Activated CD4-positive, CD25-positive, alpha-beta regulatory T cell treated with anti-CD3 and anti-CD28 coated beads, Interleukin-2, amount 50 U/mL, for 72 hours (primary cell): ENCODE measurements around the gene APBB2.
"Not testable (repeated sequence)": the region's sequence is repeated elsewhere in the genome, so short reads cannot be mapped to it uniquely, and the experiment has no call there.

Experiments used
- DNase-seq: peaks from one replicate; pipeline ENCODE4 v3.0.0; 2021

Gene APBB2

DNA sequence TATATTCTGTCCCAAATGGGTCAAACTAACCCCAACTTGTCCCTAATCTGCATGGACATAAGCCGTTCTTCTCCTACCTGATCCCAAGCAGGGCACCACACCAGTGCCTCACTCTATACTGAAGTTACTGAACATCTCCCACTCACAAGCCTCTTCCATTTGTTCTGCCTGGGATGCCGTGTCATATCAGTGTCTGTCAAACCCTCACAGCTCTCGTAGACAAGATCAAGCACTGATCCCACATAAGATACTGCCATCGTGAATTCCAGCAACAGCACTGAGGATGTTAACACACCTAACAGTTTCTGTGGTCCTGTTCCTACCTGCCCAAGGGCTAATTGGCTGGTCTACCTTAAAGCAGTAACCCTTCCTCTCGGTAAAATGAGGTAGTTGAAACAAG lies 162.1 kb downstream of the APBB2 start:
- no peak for DNase-seq

GRCh38 chr4:41050880-41051775 lies 163.2 kb downstream of the APBB2 start:
- no peak for DNase-seq

DNA sequence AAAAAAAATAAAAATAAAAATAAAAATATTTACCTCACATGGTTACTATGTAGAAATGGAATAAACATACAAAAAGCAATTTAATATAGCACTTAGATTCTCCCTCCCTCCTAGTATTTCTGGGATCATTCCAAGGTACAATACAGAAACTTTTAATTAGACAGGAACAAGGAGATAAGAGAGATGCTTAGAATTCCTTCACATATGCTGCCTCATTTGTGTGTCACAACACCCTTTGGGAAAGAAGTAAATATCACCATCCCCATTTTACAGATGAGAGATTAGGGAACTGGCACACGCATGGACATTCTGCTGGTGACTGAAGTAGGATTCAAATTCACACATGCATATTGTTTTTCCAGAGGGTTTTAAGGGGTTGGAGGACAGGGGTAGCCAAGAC lies 164.2 kb downstream of the APBB2 start:
- DNase-seq, result no peak

- not testable (repeated sequence) for DNase-seq
Measured at GRCh38 chr4:41049176-41049575, 165.2 kb downstream of the APBB2 start.

GRCh38 chr4:41044791-41045190 lies 169.6 kb downstream of the APBB2 start:
- no peak for DNase-seq

DNA sequence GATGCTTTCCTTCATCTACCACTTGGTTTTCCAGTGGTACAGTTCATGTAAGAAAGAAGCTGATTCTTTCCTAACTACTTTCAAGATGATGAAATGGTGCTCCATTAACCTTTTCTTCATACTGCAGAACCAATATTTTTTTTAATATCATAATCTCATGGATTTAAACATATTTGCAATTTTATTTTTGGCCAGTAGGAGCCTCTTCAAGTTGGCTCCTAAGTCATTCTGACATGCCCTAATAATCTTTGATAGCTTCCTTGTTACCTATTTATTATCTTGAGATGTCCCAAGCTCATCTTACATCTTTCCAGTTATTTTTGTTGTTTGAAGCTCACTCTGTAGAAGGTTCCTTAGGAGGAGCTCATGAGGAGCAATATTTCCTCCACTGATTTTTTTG lies 170.2 kb downstream of the APBB2 start:
- no peak for DNase-seq

GRCh38 chr4:41043465-41043864 lies 170.9 kb downstream of the APBB2 start:
- DNase-seq, result no peak

- DNase-seq, result no peak
Measured at GRCh38 chr4:41041551-41041950, 172.8 kb downstream of the APBB2 start.

DNA sequence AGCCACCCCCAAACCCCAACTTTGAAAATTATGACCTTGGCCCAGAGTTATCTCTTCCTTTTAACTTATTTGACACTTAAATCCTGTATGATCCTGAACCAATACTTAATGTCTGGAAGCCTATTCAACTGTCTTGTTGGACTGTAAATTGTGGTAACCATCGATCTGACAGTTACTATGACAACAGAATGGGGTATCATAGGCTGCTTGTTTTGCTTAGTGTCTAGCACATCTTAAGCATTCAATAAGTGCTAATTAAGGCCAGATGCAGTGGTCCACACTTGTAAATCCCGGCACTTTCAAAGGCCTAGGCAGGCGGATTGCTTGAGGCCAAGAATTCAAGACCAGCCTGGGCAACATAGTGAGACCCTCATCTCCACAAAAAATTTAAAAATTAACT lies 175.0 kb downstream of the APBB2 start:
- DNase-seq, result no peak

GRCh38 chr4:41038304-41038703 lies 176.0 kb downstream of the APBB2 start:
- no peak for DNase-seq

DNA sequence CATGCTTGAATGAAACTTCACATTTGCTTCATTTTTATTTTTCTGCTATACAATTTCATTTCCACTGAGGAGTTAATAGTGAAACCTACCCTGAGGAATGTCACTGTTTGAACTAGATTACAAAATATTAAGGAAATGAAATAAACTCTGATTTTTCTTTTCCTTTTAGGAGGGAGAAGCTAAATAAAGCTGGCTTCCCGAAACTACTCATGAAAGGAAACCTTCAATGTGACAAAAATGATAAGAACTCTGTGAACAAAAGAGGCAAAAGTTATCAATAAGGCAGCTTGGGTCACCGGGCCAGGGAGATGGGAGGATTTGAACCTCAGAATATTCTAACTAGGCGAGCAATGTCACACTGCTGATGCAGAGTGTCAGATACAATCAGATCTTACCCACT lies 185.2 kb downstream of the APBB2 start:
- DNase-seq, result no peak

DNA sequence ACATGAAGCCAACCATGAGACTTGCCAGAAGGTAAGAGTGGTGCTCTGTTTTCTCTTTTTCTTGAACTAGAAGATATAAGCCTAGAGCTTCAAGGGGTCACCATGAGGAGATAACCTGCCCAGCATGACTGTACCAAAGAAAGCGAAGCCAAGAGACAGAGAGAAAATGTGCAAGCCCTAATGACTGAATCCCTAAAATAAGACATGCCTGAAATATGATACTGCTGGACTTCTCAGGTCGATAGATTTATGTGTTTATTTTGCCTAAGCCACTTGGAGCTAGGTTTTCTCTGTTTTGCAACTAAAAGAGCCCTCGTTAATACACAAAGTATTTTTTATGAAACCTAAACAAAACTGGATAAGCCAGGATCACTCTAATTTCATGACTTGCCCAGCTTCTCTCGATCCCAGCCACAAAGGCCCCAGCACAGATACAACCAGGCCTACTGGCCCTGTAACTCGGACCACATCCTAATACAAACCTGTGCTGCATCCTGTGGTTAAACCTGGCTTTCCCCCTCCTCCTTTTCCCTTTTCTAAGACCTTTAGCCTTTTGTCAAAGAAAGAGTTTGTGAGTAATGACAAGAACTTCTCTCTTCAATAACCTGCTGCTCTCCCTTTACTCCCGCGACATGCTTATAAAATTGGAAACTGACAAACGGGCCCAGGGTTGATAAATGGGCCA lies 185.8 kb downstream of the APBB2 start:
- no peak for DNase-seq

- no peak for DNase-seq
Measured at GRCh38 chr4:41026971-41027370, 187.4 kb downstream of the APBB2 start.

- no peak for DNase-seq
Measured at GRCh38 chr4:41025824-41026223, 188.5 kb downstream of the APBB2 start.

DNA sequence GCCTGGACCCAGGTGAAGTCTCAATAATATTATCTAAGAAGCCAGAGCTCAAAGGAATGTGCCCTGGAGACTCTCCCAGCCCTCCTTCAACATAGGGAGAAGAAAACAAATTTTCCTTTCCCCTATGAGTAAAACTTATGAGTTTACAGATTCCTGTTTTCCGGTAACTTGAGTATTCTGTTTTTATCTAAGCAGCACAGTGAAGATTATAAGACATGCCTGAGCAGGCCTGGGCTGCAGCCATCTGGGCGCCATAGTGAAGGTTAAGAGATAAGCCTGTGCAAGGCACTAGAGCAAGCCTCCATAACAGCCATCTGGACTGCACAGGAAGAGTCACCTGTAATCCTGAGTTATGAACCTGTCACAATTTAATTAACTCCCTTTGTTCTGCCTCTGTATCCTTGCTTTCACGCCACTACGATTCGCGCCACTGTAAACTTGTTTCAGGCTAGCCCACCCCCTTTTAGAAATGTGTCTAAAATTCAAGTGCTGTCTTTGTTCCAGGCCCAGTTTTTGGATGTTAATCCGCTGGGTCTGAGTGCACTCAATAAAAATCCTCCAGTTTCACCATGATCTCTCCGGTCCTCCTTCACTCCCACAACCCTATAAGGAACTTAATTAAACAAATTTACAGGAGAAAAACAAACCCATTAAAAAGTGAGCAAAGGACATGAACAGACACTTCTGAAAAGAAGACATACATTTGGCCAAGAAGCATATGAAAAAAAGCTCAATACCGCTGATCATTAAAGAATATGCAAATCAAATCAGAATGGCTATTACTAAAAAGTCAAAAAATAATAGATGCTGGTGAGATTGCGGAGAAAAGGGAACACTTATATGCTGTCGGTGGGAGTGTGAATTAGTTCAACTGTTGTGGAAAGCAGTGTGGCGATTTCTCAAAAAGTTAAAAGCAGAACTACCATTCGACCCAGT lies 189.5 kb downstream of the APBB2 start:
- DNase-seq, result no peak

- DNase-seq, result no peak
Measured at GRCh38 chr4:41022116-41022515, 192.2 kb downstream of the APBB2 start.

DNA sequence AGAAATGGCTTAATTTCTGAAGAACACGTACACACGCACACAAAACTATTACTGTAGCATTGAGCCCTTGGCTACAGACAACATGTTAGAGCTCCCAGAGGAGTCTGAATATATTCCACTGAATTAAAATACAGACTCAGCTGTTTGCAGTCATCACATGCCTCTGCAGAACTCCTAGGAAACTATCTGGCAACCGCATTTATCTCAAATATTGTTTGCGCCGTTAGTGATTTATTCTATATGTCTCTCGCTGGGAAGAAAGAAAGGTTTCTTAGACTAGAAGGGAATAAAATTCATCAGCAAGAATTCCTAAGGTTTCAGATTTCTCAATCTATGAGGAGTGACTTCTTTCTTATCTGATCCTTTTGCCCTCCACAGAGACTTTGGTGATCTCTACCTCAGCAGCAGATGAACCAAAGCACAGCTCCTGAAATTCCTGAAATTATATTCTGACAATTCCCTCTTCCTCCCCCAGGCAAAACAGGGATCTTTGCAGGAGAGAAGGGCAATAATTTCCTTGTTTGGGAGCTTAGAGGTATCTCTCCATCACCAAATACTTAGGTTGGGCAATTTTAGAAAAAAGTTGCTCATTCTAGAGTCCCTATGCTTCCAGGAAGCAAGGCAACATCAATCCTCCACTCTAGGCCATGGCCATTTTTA lies 199.2 kb downstream of the APBB2 start:
- no peak for DNase-seq

DNA sequence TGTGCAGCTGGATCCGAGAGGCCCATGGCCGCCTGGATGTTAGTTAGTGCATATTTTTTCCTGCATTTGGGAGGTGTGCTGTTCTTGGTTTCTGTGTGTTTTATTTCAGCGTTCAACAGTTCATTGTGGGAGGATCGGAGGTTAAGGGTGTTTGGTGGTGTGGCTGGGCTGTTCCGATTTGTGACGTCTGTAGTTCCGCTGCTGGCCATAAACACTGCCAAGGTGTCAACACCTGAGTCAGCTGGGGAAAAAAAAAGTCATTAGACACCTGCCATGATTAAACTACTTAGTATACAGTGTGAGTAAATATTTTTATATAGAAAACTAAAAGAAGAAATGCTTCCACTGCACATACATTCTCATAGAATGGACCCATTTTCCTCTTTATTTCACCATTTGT lies 200.2 kb downstream of the APBB2 start:
- no peak for DNase-seq

DNA sequence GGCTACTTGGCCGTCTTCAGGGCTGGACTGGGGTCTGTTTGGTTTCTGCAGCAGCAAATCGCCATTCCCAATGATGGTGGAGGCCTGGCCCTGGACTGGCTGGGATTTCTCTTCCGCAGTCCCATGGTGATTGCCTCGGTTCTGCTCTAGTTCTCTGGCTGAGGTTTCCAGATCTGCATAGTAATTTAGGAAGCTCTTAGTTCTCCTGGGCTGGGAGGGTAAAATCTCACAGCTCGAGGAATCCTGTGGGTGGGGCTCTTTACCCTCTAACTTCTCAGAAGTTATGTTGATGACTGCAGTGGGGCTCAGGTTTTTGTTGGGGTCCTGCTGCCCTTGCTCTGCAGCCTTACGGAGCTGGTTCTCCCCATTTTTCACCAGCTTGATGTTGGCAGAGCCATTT lies 200.6 kb downstream of the APBB2 start:
- DNase-seq, result no peak

GRCh38 chr4:41012911-41013310 lies 201.4 kb downstream of the APBB2 start:
- DNase-seq, result no peak

GRCh38 chr4:41012293-41012692 lies 202.0 kb downstream of the APBB2 start:
- DNase-seq, result no peak

GRCh38 chr4:41009411-41009810 lies 204.9 kb downstream of the APBB2 start:
- no peak for DNase-seq

GRCh38 chr4:41006141-41006540 lies 208.2 kb downstream of the APBB2 start:
- DNase-seq, result no peak
